ENCODE measurements around the gene RUVBL2.

RUVBL2 gene

GRCh38 chr19:48959341-48960239, 34.1 kb upstream of the RUVBL2 start:
- no peak overlapping the region for H3K4me3 ChIP-seq (ENCODE audit: low read length)
- TF ChIP-seq CTCF (conservative IDR thresholded peaks at IDR 0.05; ENCODE audit: low read depth, low read length), result no peak
- no peak for DNase-seq (ENCODE audit: low read depth)

GRCh38 chr19:48961051-48961649, 32.5 kb upstream of the RUVBL2 start:
- H3K4me3 ChIP-seq (ENCODE audit: low read length), result no peak overlapping the region
- no peak for DNase-seq (ENCODE audit: low read depth)
- TF ChIP-seq CTCF (conservative IDR thresholded peaks at IDR 0.05; ENCODE audit: low read depth, low read length), result no peak

GRCh38 chr19:48961673-48962028, 32.0 kb upstream of the RUVBL2 start:
- DNase-seq (ENCODE audit: low read depth), result no peak
- H3K4me3 ChIP-seq (ENCODE audit: low read length), result no peak overlapping the region
- TF ChIP-seq CTCF (conservative IDR thresholded peaks at IDR 0.05; ENCODE audit: low read depth, low read length), result no peak

- no peak overlapping the region for H3K4me3 ChIP-seq (ENCODE audit: low read length)
- TF ChIP-seq CTCF (conservative IDR thresholded peaks at IDR 0.05; ENCODE audit: low read depth, low read length), result no peak
- DNase-seq (ENCODE audit: low read depth), result no peak
Measured at GRCh38 chr19:48962029-48962848, 31.4 kb upstream of the RUVBL2 start.

- DNase-seq (ENCODE audit: low read depth), result no peak
- no peak overlapping the region for H3K4me3 ChIP-seq (ENCODE audit: low read length)
- TF ChIP-seq CTCF (conservative IDR thresholded peaks at IDR 0.05; ENCODE audit: low read depth, low read length), result no peak
Measured at GRCh38 chr19:48962849-48963165, 30.9 kb upstream of the RUVBL2 start.

- peak overlapping the region; percentile 6 for H3K4me3 ChIP-seq (ENCODE audit: low read length)
- TF ChIP-seq CTCF (conservative IDR thresholded peaks at IDR 0.05; ENCODE audit: low read depth, low read length), result no peak
- DNase-seq (ENCODE audit: low read depth), result no peak
Measured at GRCh38 chr19:48963371-48964204, 30.1 kb upstream of the RUVBL2 start.

All from retinal pigment epithelial cell (primary cell).